Measurements from ENCODE around the gene TBC1D5.

- TF ChIP-seq EZH2 (IDR thresholded peaks at IDR 0.05; ENCODE audit: insufficient read depth, poor library complexity, severe bottlenecking) (no peak), EZH2phosphoT487 (IDR thresholded peaks at IDR 0.05; ENCODE audit: insufficient read depth, low read depth) (no peak)
Observed at GRCh38 chr3:17384567-17385296, 357.7 kb downstream of the TBC1D5 start.

Data from GM23248 (cell line).